Ureter (tissue), 1 donor: Measurements from ENCODE around the gene SIVA1. TPM values are rescaled to one million over a fixed set of nuclear protein-coding genes. Genes with fewer than 3 reads are reported as not detected.

Experiments used
- DNase-seq: peaks from one replicate; pipeline ENCODE4 v3.0.0-alpha.2; 2020; ENCODE audit warnings: low spot score
- total RNA-seq: library from RNA; stranded (reverse); gene quantifications from one replicate; pipeline ENCODE4 v1.2.4, GENCODE V29; 2023
- donor health status: DM: yes; HTN: yes; CAD: no.

The SIVA1 gene
- total RNA-seq, 1 donor from 2014 or later, result 56.5 TPM

DNA sequence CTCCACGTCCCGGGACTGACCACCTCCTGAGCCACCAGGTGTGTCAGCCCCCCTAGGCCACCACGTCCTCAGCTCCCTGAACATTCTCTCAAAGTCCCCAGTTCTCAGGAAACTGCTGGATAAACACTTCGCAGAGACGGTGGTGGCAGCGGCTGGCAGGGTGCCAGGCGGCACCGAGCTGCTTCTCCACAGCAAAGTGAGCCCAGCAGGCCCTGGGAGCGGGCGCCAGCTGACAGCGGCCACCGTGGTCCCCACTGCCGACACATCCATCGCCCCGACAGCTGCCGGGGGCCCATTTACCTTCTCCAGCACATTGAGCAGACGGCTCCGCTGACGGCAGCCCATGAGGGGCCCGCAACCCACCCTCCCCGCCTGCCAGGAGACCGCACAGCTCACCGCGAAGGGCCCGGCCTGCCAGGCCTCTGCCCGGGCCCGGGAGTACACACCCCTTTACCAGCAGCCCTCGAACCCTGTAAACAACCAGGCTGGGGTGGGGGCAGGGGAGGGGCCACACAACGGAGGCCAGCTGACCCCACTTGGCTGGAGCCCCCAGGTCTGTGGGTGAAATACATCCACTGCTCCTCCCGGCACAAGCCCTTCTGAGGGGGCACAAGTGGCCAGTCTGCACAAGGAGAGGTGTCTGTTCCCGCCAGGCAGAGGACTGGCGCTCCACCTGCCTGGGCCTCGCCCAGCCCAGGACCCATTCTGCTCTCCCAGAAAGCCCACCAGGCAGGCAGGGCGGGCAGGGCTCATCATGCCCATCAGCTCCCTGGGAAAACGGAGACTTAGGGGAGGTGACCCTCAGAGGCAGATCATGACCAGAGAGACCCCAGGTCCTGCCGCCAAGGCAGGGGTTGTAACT, 32.1 kb downstream of the SIVA1 start:
- no peak for DNase-seq

DNA sequence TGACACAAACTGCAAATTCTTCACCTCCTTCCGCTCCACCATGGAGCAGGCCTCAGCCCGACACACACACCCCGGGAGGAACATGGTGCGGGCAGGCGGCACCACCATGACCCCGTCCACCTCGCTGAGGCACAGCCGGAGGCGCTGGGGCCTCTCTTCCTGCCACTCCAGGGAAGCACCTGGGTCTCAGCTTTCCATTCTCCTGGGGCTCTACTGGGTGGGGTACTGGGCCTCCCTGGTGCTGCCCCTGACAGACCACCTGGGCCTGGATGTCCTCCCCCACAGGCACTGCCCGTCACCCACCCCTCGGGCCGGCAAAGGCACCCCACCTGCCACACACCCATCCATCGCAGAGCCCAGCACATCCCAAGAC, 32.7 kb downstream of the SIVA1 start:
- no peak for DNase-seq

- DNase-seq, result no peak
Observed at GRCh38 chr14:104786091-104786586, 33.2 kb downstream of the SIVA1 start.

- DNase-seq, result no peak
Observed at GRCh38 chr14:104786726-104787675, 34.1 kb downstream of the SIVA1 start.

GRCh38 chr14:104787736-104788135, 34.8 kb downstream of the SIVA1 start:
- DNase-seq, result no peak

DNA sequence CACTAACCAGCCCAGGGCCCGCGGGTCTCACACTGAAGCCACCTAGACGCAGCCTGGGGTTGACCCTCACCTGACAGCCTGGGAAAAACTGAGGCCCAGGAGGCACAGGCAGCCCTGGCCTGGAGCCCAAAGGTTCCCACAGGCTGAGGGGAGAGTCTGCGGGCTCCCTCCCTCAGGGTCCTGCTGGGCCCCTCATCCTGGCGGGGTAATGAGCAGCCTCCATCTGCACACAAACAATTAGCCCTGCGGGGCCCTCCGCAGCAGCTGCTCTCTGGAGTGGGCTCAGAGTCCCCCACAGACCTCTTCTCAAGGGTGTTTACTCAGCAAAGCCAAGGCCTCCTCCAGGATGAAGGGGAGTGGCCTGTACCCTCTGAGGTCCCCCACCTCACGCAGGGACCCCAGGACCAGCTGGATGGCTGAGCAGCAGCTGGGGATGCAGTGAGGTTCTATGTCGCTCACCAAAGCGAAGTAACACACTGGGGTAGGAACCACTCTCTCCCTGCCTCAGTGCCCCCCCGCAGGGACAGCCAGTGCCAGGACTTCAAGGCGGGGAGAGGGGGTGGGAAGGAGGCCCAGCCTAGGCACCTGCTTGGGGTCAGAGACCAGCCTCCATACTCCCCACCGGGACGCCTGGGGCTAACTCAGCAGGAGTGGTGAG, 35.3 kb downstream of the SIVA1 start:
- no peak for DNase-seq

- DNase-seq, result no peak
Observed at GRCh38 chr14:104788873-104789663, 36.1 kb downstream of the SIVA1 start.

GRCh38 chr14:104789752-104790743, 37.1 kb downstream of the SIVA1 start:
- DNase-seq, result no peak

DNA sequence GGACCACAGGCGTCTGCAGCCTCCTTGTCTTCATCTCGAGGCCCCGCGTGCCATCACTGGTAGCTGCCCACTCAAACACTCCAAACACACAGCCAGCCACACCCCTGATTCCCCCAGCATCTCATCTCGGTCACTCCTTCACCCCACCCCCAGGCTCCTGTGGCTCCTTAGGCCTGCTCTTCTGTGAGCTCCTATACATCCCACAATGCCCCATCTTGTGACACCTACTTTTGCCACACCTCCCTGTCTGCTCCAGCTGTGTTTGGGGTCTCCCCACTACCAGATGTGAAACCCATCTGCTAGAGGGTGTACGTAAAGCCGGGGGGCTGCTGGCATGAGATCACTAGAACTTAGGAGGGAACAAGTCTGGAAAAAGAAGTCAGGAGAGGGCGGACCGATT, 38.5 kb downstream of the SIVA1 start:
- no peak for DNase-seq

GRCh38 chr14:104792101-104792884, 39.3 kb downstream of the SIVA1 start:
- DNase-seq, result no peak

GRCh38 chr14:104792945-104793702, 40.2 kb downstream of the SIVA1 start:
- DNase-seq, result no peak

GRCh38 chr14:104793703-104793959, 40.7 kb downstream of the SIVA1 start:
- DNase-seq, result no peak

DNA sequence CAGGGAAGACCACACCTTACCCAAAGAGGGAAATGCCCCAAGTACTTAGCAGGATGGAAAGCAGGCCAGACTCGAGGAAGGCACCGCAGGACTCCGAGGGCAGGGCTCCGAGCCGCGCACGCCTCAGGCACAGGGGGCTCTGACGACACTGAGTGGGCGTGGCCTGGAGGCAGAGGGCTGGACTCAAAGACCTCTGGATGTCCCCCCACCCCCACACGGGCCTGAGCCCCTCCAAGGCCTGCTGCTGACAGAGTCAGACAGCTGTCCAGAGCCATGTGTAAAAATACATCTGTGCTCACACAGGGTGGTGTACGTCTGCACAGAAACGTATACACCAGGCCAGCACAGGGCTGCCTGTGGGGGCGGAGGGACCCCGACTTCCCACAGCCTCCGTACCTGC, 41.2 kb downstream of the SIVA1 start:
- DNase-seq, result no peak

GRCh38 chr14:104794631-104794992, 41.7 kb downstream of the SIVA1 start:
- DNase-seq, result no peak

- no peak for DNase-seq
Observed at GRCh38 chr14:104794993-104795780, 42.2 kb downstream of the SIVA1 start, which contains the start of gene AKT1. TSS of gene AKT1 (minus strand) at chr14:104795748. CDS start at chr14:104792643, 3,105 bp downstream.

GRCh38 chr14:104795781-104796686, 43.1 kb downstream of the SIVA1 start:
- DNase-seq, result no peak

DNA sequence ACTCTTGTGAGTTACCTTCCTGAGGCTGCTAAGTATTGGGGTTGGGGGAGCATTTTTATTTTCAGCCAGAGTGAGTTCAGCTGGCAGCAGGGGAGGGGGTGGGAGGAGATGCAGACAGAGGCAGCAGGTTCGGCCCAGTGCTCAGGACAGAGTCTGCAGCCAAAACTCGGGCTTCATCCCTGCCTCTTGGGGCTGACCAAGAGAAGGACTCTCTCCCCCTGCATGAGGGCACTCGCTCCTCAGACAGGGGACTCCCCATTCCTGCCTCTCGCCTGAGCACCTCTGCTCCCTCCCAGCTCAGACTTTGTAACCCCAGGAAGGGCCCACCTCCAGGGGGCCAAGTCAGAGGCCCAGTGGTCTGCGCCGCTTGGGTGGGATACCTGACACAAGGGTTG, 43.7 kb downstream of the SIVA1 start:
- DNase-seq, result no peak
